K562 (cell line): ENCODE results near the gene ACACB. TPM values are rescaled to one million over a fixed set of nuclear protein-coding genes. Genes with fewer than 3 reads are reported as not detected.

ENCODE experiments used
- ATAC-seq: fragments of 200-7000 bp; cut with Tn5 transposase; 3 replicates; pipeline ENCODE4 v1.9.1; 2020; ENCODE audit warnings: moderate library complexity
- BruUV-seq: library from RNA; stranded (reverse); fragments of 400-500 nt; replicated peaks from 2 replicates; lab custom pipeline; 2021; lab: Mats Ljungman, UMichigan
- CTCF ChIA-PET: fragments of 300-600 bp; formaldehyde crosslinking; extraction: SDS; loops from one replicate; lab custom pipeline; 2021; ENCODE audit warnings: low intra/inter-chr PET ratio; lab: Yijun Ruan, JAX
- POLR2A ChIA-PET: fragments of 300-600, 350-650 bp; sonication (Branson Sonifier 250); formaldehyde crosslinking; extraction: SDS; loops from one replicate; lab custom pipeline; 2021; ENCODE audit warnings: antibody characterized with exemption, inconsistent platforms; lab: Yijun Ruan, JAX
- DNase-seq, 4 experiments: peaks; one replicate each; pipeline versions ENCODE4 v3.0.0 to v3.0.0-alpha.2; 2011 to 2018; ENCODE audit warnings: low spot score in 3 of 4, mixed read lengths in 3 of 4; ENCODE audit errors: extremely low read depth in 1 of 4
- FAIRE-seq: peaks from 2 replicates; lab custom pipeline; 2011; peaks lifted over from hg19 to GRCh38; lab: Jason Lieb, UNC
- H2AFZ ChIP-seq: 2 replicates; pipeline ENCODE4 v1.6.0; 2011; ENCODE audit warnings: low read depth, low read length, control low read depth, inconsistent platforms
- H3K27ac ChIP-seq: fragments of 200-600 bp; 3 replicates; pipeline ENCODE4 v1.8.0; 2011; ENCODE audit warnings: low read depth, mild to moderate bottlenecking, control low read depth, inconsistent platforms, low read length, moderate library complexity, mixed read lengths; ENCODE audit errors: extremely low read depth
- H3K27me3 ChIP-seq, 2 experiments: fragments of 300-600 bp in 1 of 2; 2 replicates in 1 of 2; 3 replicates in 1 of 2; pipeline versions ENCODE4 v1.6.0 to v1.8.0; 2011; ENCODE audit warnings: inconsistent platforms in 2 of 2, low read length in 2 of 2, mild to moderate bottlenecking in 1 of 2, mixed read lengths in 1 of 2, moderate library complexity in 1 of 2; ENCODE audit not compliant: control insufficient read depth in 2 of 2, insufficient read depth in 2 of 2
- H3K36me3 ChIP-seq: fragments of 300-600 bp; 3 replicates; pipeline ENCODE4 v1.8.0; 2011; ENCODE audit warnings: mild to moderate bottlenecking, low read length, inconsistent platforms; ENCODE audit not compliant: control insufficient read depth, insufficient read depth
- H3K4me1 ChIP-seq, 2 experiments: fragments of 200-600 bp in 1 of 2; replicated peaks in 1 of 2; 2 replicates in 1 of 2; 3 replicates in 1 of 2; pipeline versions ENCODE4 v1.5.1 to v1.8.0; 2011; ENCODE audit warnings: inconsistent platforms in 2 of 2, low read length in 2 of 2, mild to moderate bottlenecking in 1 of 2, mixed read lengths in 1 of 2, moderate library complexity in 1 of 2; ENCODE audit not compliant: control insufficient read depth in 2 of 2, insufficient read depth in 2 of 2
- H3K4me2 ChIP-seq: 2 replicates; pipeline ENCODE4 v1.6.1; 2011; ENCODE audit warnings: low read length, control low read depth, inconsistent platforms, mixed read lengths; ENCODE audit not compliant: insufficient read depth
- H3K4me3 ChIP-seq: fragments of 200-600 bp; sonication (generic), shearing (Covaris generic); 2 replicates; pipeline ENCODE4 v1.5.1; 2016; ENCODE audit warnings: control low read depth, inconsistent platforms
- H3K79me2 ChIP-seq: fragments of 200-600 bp; 3 replicates; pipeline ENCODE4 v1.8.0; 2011; ENCODE audit warnings: low read length, inconsistent platforms; ENCODE audit not compliant: control insufficient read depth, insufficient read depth
- H3K9ac ChIP-seq, 2 experiments: 2 replicates each; pipeline versions ENCODE4 v1.6.0 to v1.6.1; 2011; ENCODE audit warnings: low read depth in 2 of 2, low read length in 2 of 2, control low read depth in 1 of 2, inconsistent platforms in 1 of 2, mild to moderate bottlenecking in 1 of 2, mixed read lengths in 1 of 2; ENCODE audit not compliant: insufficient read depth in 1 of 2
- H3K9me1 ChIP-seq: one replicate; pipeline ENCODE4 v1.6.0; 2011; ENCODE audit warnings: inconsistent platforms, mild to moderate bottlenecking, low read length, moderate library complexity; ENCODE audit not compliant: control insufficient read depth, insufficient read depth
- H3K9me3 ChIP-seq: replicated peaks from 2 replicates; pipeline ENCODE4 v1.5.1; 2011; ENCODE audit warnings: low read depth, low read length, inconsistent platforms; ENCODE audit not compliant: control insufficient read depth, insufficient read depth
- H4K20me1 ChIP-seq: replicated peaks from 2 replicates; pipeline ENCODE4 v1.6.1; 2011; ENCODE audit warnings: low read length, inconsistent platforms, mixed read lengths; ENCODE audit not compliant: control insufficient read depth, insufficient read depth
- COPS2 ChIP-seq: fragments of 450-650 bp; conservative IDR thresholded peaks from 2 replicates; pipeline ENCODE4 v1.6.1; 2016; ENCODE audit warnings: mild to moderate bottlenecking, moderate library complexity
- E2F8 ChIP-seq: fragments of 450-650 bp; IDR thresholded peaks from 2 replicates; pipeline ENCODE4 v1.7.1; 2018; ENCODE audit warnings: mild to moderate bottlenecking, low read depth; ENCODE audit not compliant: partially characterized antibody
- ELF4 ChIP-seq: fragments of 450-650 bp; formaldehyde crosslinking; IDR thresholded peaks from 2 replicates; pipeline ENCODE4 v1.4.0; 2022; ENCODE audit warnings: missing genetic modification characterization
- EZH2 ChIP-seq: IDR thresholded peaks from 2 replicates; pipeline ENCODE4 v1.6.1; 2012; ENCODE audit warnings: low read depth, mild to moderate bottlenecking, inconsistent platforms, low read length, borderline replicate concordance
- MAZ ChIP-seq, 2 experiments: fragments of 450-650 bp in 1 of 2; sonication (generic) in 1 of 2; formaldehyde crosslinking; IDR thresholded peaks in 1 of 2; conservative IDR thresholded peaks in 1 of 2; 2 replicates each; pipeline versions ENCODE4 v1.4.0 to v1.5.0; 2020; ENCODE audit warnings: mild to moderate bottlenecking in 1 of 2, missing genetic modification reagents in 1 of 2
- MECOM ChIP-seq: fragments of 250-450 bp; sonication (Bioruptor Pico); IDR thresholded peaks from 2 replicates; pipeline ENCODE4 v1.8.0; 2022; ENCODE audit warnings: inconsistent platforms
- PCBP2 ChIP-seq: fragments of 200-400 bp; formaldehyde crosslinking; IDR thresholded peaks from 2 replicates; pipeline ENCODE4 v1.6.1; 2018; ENCODE audit warnings: low read length, low read depth, mild to moderate bottlenecking, moderate library complexity; ENCODE audit not compliant: poor library complexity, severe bottlenecking
- RCOR1 ChIP-seq, 2 experiments: IDR thresholded peaks; 2 replicates each; pipeline ENCODE4 v1.6.1; 2012; ENCODE audit warnings: low read depth in 2 of 2, low read length in 2 of 2, borderline replicate concordance in 1 of 2, improper control_type of control experiment in 1 of 2
- SMAD3 ChIP-seq: fragments of 450-650 bp; formaldehyde crosslinking; conservative IDR thresholded peaks from 2 replicates; pipeline ENCODE4 v1.4.0; 2020; ENCODE audit warnings: mild to moderate bottlenecking
- U2AF1 ChIP-seq: fragments of 200-400 bp; formaldehyde crosslinking; optimal IDR thresholded peaks from 2 replicates; pipeline ENCODE3; 2017; ENCODE audit warnings: mild to moderate bottlenecking, low read depth, low read length, moderate library complexity
- U2AF2 ChIP-seq: fragments of 200-400 bp; formaldehyde crosslinking; optimal IDR thresholded peaks from 2 replicates; pipeline ENCODE3; 2017; ENCODE audit warnings: low read depth, mild to moderate bottlenecking, low read length
- ZC3H11A ChIP-seq: IDR thresholded peaks from 2 replicates; pipeline ENCODE4 v1.6.1; 2012; ENCODE audit warnings: low read depth, low read length, improper control_type of control experiment
- ZNF347 ChIP-seq: fragments of 450-650 bp; formaldehyde crosslinking; IDR thresholded peaks from 2 replicates; pipeline ENCODE4 v1.4.0; 2020; ENCODE audit warnings: low read depth, mild to moderate bottlenecking, moderate library complexity
- ZNF551 ChIP-seq: fragments of 250-450 bp; sonication (Bioruptor Pico); IDR thresholded peaks from 2 replicates; pipeline ENCODE4 v1.5.0; 2021; ENCODE audit warnings: mild to moderate bottlenecking, moderate library complexity
- ZNF561 ChIP-seq: fragments of 450-650 bp; formaldehyde crosslinking; conservative IDR thresholded peaks from 2 replicates; pipeline ENCODE4 v1.4.0; 2020; ENCODE audit warnings: mild to moderate bottlenecking, moderate library complexity
- ZNF695 ChIP-seq: fragments of 450-650 bp; formaldehyde crosslinking; IDR thresholded peaks from 2 replicates; pipeline ENCODE4 v1.4.0; 2020; ENCODE audit warnings: mild to moderate bottlenecking, moderate library complexity
- WGBS: fragments of 100-300 bp; shearing (Covaris generic); methylation state at CpG from one replicate; pipeline ENCODE4 v1.1.6; 2016; ENCODE audit warnings: low coverage, mixed read lengths; ENCODE audit not compliant: insufficient coverage; ENCODE audit errors: missing lambda C conversion rate; 5-methylcytosine and 5-hydroxymethylcytosine counted together
- in situ Hi-C: fragments of 300-500 bp; cut with MboI; formaldehyde crosslinking; loops from 4 replicates; pipeline ENCODE4 v1.15.0; 2018; ENCODE audit warnings: inconsistent platforms, mixed read lengths
- intact Hi-C: fragments of 100-400 bp; cut with micrococcal nuclease; formaldehyde crosslinking; loops from 2 replicates; pipeline ENCODE4 v1.14.2; 2022
- polyA plus RNA-seq, 8 experiments: library from polyadenylated mRNA; depleted of rRNA in 4 of 8; stranded (reverse) in 5 of 8; unstranded in 3 of 8; fragments of >200 nt; fragmentation: Nextera tagmentation in 2 of 8; fragmentation: Illumina TruSeq in 1 of 8; extraction: Ambion mirVana in 2 of 8; extraction: Trizol in 1 of 8; gene quantifications; 2 replicates each; pipeline versions ENCODE4 v1.2.1 to v1.2.3, GENCODE V29; 2011 to 2014; ENCODE audit warnings: inconsistent platforms in 1 of 8, missing spikeins in 1 of 8
- total RNA-seq, 7 experiments: library from RNA; depleted of rRNA in 6 of 7; stranded (reverse); fragments of >200 nt in 6 of 7; fragmentation: Illumina TruSeq in 2 of 7; extraction: Trizol in 2 of 7; gene quantifications; 2 replicates each; pipeline versions ENCODE4 v1.2.1 to v1.2.3, GENCODE V29; 2011 to 2021; ENCODE audit warnings: low replicate concordance in 1 of 7

Gene ACACB
- total and polyA plus RNA-seq, 9 of the 15 experiments (the other 6 are each of a cell fraction or from before 2014, with no cell fraction given): 0.10 to 2.5 (median 0.83) TPM

GRCh38 chr12:109261087-109261486 is 144.7 kb downstream of the ACACB start:
- FAIRE-seq (no peak), ATAC-seq (no peak), DNase-seq (no peak)
- no peak overlapping the region for H2AFZ ChIP-seq
- no peaks in the 10 kb centered on the region; the same call in 1 of the 2 replicates for H3K9me3 ChIP-seq
- H3K9me1 ChIP-seq: peaks cover 5% of the 10 kb centered on the region
- H3K27ac ChIP-seq: no peak overlapping the region
- no peak overlapping the region for H3K4me3 ChIP-seq
- no TSS peak for BruUV-seq
- POLR2A ChIA-PET: no interaction called here
- in situ Hi-C loops: loop anchor here (5.0 kb wide), 1 partner anchor 126 kb away; no protein-coding TSS in a partner anchor
- no peak overlapping the region for H3K4me2 ChIP-seq
- H3K27me3 ChIP-seq: peaks cover 6 to 30% of the 10 kb centered on the region in 2 experiments; a peak in 3 of 5 replicates
- no peaks in the 10 kb centered on the region for H3K36me3 ChIP-seq
- TF ChIP-seq EZH2: no peak
- TF ChIP-seq MAZ (CRISPR knock-in tag; conservative IDR thresholded peaks at IDR 0.05 in 1 of 2, IDR thresholded peaks at IDR 0.05 in 1 of 2): no peak
- TF ChIP-seq ZNF561: no peak
- no peak for TF ChIP-seq ZNF551
- no peak for TF ChIP-seq ZNF347
- no peak for TF ChIP-seq U2AF1
- no peak for TF ChIP-seq ZC3H11A
- TF ChIP-seq MECOM: no peak
- TF ChIP-seq SMAD3 (CRISPR knock-in tag): no peak
- no peak for TF ChIP-seq ELF4 (CRISPR knock-in tag)
- TF ChIP-seq U2AF2: no peak
- TF ChIP-seq COPS2: no peak
- no peak for TF ChIP-seq ZNF695 (CRISPR knock-in tag)
- TF ChIP-seq RCOR1 (IDR thresholded peaks at IDR 0.05; ENCODE audit: borderline replicate concordance in 1 of 2, low read depth in 2 of 2, low read length in 2 of 2): no peak
- TF ChIP-seq PCBP2: no peak
- TF ChIP-seq E2F8: no peak
- TF ChIP-seq, all 486 proteins: peak for 0
- intact Hi-C loops: no loop called here
- Histone ChIP-seq H3K4me1 (peaks cover 0 to 6% of the 10 kb centered on the region in 2 experiments; a peak in 1 of 5 replicates), H3K9ac (no peak overlapping the region), H4K20me1 (peaks cover 2% of the 10 kb centered on the region; the same call in 1 of the 2 replicates), H3K79me2 (no peaks in the 10 kb centered on the region)
- 0% methylated on average over 1 of the region's 1 CpG for WGBS
- CTCF ChIA-PET: no interaction called here
